Measurements from ENCODE around the gene MAP3K2.
A peak's percentile ranks its signal among the peaks of the same experiment; 100 is the strongest.
"Not testable (repeated sequence)": the region's sequence is repeated elsewhere in the genome, so short reads cannot be mapped to it uniquely, and the experiment has no call there.

Gene MAP3K2

GRCh38 chr2:127358044-127358443, 29.7 kb downstream of the MAP3K2 start:
- no peak overlapping the region for H3K27ac Mint-ChIP-seq

DNA sequence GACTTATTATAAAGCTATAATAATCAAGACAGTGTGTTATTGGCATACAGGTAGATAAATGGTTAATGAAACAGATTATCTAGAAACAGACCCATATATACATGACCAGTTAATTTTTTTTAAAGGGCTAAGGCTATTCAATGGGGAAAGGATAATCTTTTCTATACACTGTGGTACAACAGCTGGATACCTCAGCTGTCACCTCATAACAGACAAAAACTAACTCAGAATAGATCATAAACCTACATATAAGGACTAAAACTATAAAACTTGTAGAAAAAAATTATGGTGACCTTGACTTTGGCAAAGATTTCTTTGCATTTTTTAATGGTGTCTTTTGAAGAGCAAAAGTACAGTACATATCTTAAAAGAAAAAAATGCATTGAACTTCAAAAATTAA, 30.2 kb downstream of the MAP3K2 start:
- Mint-ChIP-seq H3K9me3 (no peaks in the 10 kb centered on the region), H3K4me3 (no peak overlapping the region), H3K4me1 (peaks cover 73% of the 10 kb centered on the region), H3K36me3 (no peaks in the 10 kb centered on the region), H3K27ac (no peak overlapping the region), H3K27me3 (no peaks in the 10 kb centered on the region)

More at GRCh38 chr2:127358044-127358443, 29.7 kb downstream of the MAP3K2 start:
- Mint-ChIP-seq H3K4me3 (no peak overlapping the region), H3K36me3 (no peaks in the 10 kb centered on the region), H3K9me3 (no peaks in the 10 kb centered on the region), H3K27me3 (no peaks in the 10 kb centered on the region), H3K4me1 (peaks cover 78% of the 10 kb centered on the region)

- no peaks in the 10 kb centered on the region for H3K27me3 Mint-ChIP-seq
These were observed 31.2 kb downstream of the MAP3K2 start for GRCh38 chr2:127356531-127356930.

DNA sequence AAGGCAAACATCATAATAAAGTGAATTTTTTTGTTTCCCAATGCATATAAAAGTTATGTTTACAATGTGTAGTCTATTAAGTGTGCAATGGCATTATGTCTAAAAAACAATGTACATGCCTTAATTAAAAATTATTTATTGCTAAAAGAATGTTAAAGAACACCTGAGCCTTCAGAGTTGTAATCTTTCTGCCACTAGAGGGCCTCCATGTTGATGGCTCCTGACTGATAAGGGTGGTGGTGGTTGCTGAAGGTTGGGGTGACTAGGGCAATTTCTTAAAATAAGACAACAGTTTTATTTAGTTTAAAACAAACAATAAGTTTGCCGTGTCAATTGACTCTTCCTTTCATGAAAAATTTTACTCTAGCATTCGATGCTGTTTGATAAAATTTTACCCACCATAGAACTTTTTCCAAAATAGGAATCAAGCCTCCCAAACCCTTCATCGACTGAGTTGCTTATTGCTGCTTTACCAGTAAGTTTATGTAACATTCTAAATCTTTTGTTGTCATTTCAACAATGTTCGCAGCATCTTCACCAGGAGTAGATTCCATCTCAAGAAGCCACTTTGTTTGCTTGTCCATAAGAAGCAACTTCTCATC, 32.3 kb downstream of the MAP3K2 start:
- H3K36me3 Mint-ChIP-seq: peaks cover 5% of the 10 kb centered on the region
- no peaks in the 10 kb centered on the region for H3K27me3 Mint-ChIP-seq
- H3K4me3 Mint-ChIP-seq: no peak overlapping the region
- no peak overlapping the region for H3K27ac Mint-ChIP-seq
- no peaks in the 10 kb centered on the region for H3K9me3 Mint-ChIP-seq
- H3K4me1 Mint-ChIP-seq: peaks cover 74% of the 10 kb centered on the region

More at GRCh38 chr2:127356531-127356930, 31.2 kb downstream of the MAP3K2 start:
- Mint-ChIP-seq H3K9me3 (no peaks in the 10 kb centered on the region), H3K4me1 (peaks cover 72% of the 10 kb centered on the region), H3K36me3 (peaks cover 5% of the 10 kb centered on the region), H3K4me3 (no peak overlapping the region), H3K27ac (no peak overlapping the region)

GRCh38 chr2:127353873-127354676, 33.7 kb downstream of the MAP3K2 start:
- not testable (repeated sequence) for H3K4me3 Mint-ChIP-seq, H3K27me3 Mint-ChIP-seq, H3K27ac Mint-ChIP-seq, H3K36me3 Mint-ChIP-seq, H3K9me3 Mint-ChIP-seq
- peaks cover 74% of the 10 kb centered on the region for H3K4me1 Mint-ChIP-seq

- not testable (repeated sequence) for H3K27ac Mint-ChIP-seq, H3K9me3 Mint-ChIP-seq, H3K36me3 Mint-ChIP-seq, H3K27me3 Mint-ChIP-seq, H3K4me3 Mint-ChIP-seq
- H3K4me1 Mint-ChIP-seq: peaks cover 76% of the 10 kb centered on the region
These were observed 34.6 kb downstream of the MAP3K2 start for GRCh38 chr2:127353223-127353622.

GRCh38 chr2:127351603-127352002, 36.2 kb downstream of the MAP3K2 start:
- peaks cover 5% of the 10 kb centered on the region for H3K36me3 Mint-ChIP-seq
- H3K27ac Mint-ChIP-seq: peak overlapping the region; percentile 62
- H3K4me3 Mint-ChIP-seq: peak overlapping the region; percentile 27
- peaks cover 77% of the 10 kb centered on the region for H3K4me1 Mint-ChIP-seq
- H3K9me3 Mint-ChIP-seq: no peaks in the 10 kb centered on the region
- no peaks in the 10 kb centered on the region for H3K27me3 Mint-ChIP-seq

DNA sequence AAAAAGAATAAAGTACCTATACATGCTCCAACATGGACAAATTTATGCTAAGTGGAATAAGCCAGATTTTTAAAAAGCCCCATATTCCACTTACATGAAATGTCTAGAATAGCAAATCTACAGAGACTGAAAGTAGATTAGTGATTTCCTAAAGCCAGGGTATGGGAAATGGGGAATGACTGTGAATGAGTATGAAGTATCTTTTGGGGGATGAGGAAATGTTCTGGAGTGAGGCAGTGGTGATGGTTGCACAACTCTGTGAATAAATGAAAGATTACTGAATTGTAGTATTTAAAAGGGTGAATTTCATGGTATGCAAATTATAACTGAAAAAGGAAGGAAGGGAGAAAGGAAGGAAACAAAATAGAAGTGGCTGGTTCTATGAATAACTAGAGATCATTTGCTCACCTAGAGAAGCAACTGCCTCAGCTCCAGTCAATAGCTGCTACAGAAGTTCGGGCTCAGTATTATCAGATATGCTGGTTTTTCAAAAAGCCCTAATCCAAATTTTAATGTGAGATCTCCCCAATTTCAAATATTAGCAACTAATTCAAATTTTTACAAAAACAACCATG, 39.3 kb downstream of the MAP3K2 start:
- H3K4me3 Mint-ChIP-seq: no peak overlapping the region
- H3K4me1 Mint-ChIP-seq: peaks cover 79% of the 10 kb centered on the region
- H3K27ac Mint-ChIP-seq: no peak overlapping the region
- no peaks in the 10 kb centered on the region for H3K9me3 Mint-ChIP-seq
- peaks cover 13% of the 10 kb centered on the region for H3K36me3 Mint-ChIP-seq
- H3K27me3 Mint-ChIP-seq: no peaks in the 10 kb centered on the region

DNA sequence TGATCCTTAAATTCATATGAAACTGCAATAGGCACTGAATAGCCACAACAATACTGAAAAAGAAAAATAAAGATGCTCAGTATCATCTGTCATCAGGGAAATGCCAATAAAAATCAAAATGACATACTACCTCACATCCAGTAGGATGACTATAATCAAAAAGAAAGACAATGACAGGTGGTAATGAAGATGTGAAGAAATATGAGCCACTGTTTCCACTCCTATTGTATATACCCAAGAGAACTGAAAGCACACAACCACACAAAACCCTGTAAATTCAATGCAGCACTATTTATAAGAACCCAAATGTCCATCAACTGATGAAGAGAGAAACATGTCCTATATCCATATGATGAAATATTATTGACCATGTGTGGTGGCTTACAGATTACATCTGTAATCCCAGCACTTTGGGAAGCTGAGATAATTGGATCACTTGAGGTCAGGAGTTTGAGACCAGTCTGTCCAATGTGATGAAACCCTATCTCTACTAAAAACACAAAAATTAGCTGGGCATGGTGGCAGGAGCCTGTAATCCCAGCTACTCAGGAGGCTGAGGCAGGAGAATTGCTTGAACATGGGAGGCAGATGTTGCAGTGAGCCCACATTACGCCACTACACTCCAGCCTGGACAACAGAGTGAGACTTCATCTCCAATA, 39.9 kb downstream of the MAP3K2 start:
- Mint-ChIP-seq H3K27me3 (no peaks in the 10 kb centered on the region), H3K27ac (peak overlapping the region; percentile 53), H3K9me3 (no peaks in the 10 kb centered on the region), H3K4me1 (peaks cover 79% of the 10 kb centered on the region), H3K36me3 (peaks cover 13% of the 10 kb centered on the region), H3K4me3 (no peak overlapping the region)

- Mint-ChIP-seq H3K9me3 (no peaks in the 10 kb centered on the region), H3K27me3 (no peaks in the 10 kb centered on the region), H3K36me3 (peaks cover 10% of the 10 kb centered on the region), H3K27ac (no peak overlapping the region), H3K4me1 (peaks cover 76% of the 10 kb centered on the region), H3K4me3 (no peak overlapping the region)
These were observed 40.8 kb downstream of the MAP3K2 start for GRCh38 chr2:127347015-127347414.

DNA sequence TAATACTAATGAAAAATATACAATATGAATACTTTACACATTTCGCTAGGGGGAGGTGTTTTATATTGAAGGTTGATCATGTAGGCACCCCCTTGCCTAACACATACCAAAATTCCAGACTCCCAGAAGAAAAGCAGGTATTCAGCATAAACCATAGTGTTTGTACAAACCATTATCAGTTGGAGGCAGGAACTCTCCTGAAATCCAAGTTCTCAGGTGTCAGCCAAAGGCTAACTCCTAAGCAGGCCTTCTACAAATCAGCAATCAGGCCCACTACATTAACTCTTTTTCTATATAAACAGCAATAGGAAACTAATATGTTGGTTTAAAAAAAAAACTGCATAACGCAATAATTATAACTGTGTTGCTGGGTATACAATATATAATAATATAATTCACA, 44.5 kb downstream of the MAP3K2 start:
- no peaks in the 10 kb centered on the region for H3K27me3 Mint-ChIP-seq
- H3K9me3 Mint-ChIP-seq: no peaks in the 10 kb centered on the region
- H3K27ac Mint-ChIP-seq: no peak overlapping the region
- H3K4me1 Mint-ChIP-seq: peaks cover 42% of the 10 kb centered on the region
- H3K4me3 Mint-ChIP-seq: no peak overlapping the region
- peaks cover 15% of the 10 kb centered on the region for H3K36me3 Mint-ChIP-seq

DNA sequence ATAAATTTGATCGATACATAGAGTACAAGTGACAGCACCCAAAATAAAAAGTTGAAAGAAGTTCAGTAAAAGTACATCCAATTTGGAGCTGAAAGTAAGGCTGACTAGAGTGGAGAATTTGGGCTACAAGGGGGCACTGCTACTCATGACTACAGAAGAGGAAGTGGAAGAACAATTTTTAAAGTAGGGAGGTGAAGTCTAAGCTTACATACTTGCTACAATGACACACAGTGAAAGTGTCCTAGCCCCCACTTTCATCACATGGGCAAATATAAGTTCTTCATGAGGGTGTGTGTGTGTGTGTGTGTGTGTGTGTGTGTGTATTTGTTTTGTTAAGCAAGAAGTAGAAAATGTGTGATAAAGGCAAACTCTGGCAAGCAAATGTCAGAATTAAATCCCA, 45.7 kb downstream of the MAP3K2 start:
- Mint-ChIP-seq H3K27ac (no peak overlapping the region), H3K4me3 (no peak overlapping the region), H3K4me1 (peaks cover 31% of the 10 kb centered on the region), H3K27me3 (no peaks in the 10 kb centered on the region), H3K9me3 (no peaks in the 10 kb centered on the region), H3K36me3 (peaks cover 19% of the 10 kb centered on the region)

DNA sequence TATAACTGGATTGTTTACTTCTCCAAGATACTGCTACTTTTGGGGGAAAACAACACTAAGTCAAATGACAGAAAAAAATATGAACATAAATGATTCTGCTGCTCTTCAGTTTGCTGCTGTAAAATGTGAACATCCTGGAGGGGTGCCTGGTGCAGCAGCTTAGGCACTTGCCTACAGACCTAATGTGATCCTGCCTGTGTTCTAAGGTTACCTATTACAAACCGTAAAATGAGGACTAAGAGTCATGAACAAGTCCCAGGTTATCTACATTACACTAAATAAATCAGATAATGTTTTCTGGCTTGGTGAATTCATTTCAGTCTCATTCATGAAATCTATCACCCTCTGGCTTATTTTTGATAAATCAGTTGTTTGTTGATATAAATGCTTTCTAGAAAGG, 55.4 kb downstream of the MAP3K2 start:
- Mint-ChIP-seq H3K9me3 (no peaks in the 10 kb centered on the region), H3K4me3 (no peak overlapping the region), H3K36me3 (peaks cover 14% of the 10 kb centered on the region), H3K4me1 (no peaks in the 10 kb centered on the region), H3K27me3 (no peaks in the 10 kb centered on the region), H3K27ac (no peak overlapping the region)

- no peaks in the 10 kb centered on the region for H3K9me3 Mint-ChIP-seq
- peaks cover 15% of the 10 kb centered on the region for H3K36me3 Mint-ChIP-seq
- H3K4me3 Mint-ChIP-seq: no peak overlapping the region
- peak overlapping the region; percentile 23 for H3K27ac Mint-ChIP-seq
- no peaks in the 10 kb centered on the region for H3K4me1 Mint-ChIP-seq
- H3K27me3 Mint-ChIP-seq: no peaks in the 10 kb centered on the region
These were observed 57.0 kb downstream of the MAP3K2 start for GRCh38 chr2:127330753-127331152.

DNA sequence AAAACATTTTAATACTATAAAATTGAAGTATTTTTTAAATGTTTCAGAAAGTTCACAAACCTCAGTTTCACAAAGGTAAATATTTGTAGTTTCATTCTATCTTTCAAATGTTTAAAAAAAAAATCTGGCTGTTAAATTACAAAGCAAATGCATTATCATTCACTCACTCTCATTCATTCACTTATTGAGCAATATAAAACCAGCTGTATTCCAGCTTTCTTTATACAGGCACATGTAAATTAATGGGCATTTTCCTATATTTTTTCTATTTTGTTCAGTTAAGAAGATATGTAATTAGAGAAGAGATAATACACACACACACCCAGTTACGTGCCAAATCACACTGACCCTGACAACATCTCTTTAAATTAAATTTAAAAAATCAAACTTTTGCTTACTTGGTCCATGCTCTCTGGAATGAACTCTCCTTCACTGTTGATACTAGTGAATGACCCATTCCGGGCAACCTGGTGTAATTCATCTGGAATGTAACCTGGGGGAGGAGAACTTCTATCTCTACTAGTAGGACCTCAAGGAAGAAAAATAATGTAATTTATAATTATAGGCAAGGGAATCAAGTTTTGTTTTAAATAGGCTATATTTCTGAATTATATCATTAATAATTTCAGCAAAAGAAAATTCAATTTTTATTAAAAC, 61.4 kb downstream of the MAP3K2 start:
- Mint-ChIP-seq H3K4me3 (no peak overlapping the region), H3K27me3 (no peaks in the 10 kb centered on the region), H3K4me1 (no peaks in the 10 kb centered on the region), H3K36me3 (peaks cover 15% of the 10 kb centered on the region), H3K9me3 (no peaks in the 10 kb centered on the region), H3K27ac (no peak overlapping the region)
